Activated T-cell treated with anti-CD3 and anti-CD28 coated beads, Interleukin-2, amount 50 U/mL, for 48 hours (primary cell): Measurements from ENCODE around the gene PDE1A.
"Not testable (repeated sequence)": the region's sequence is repeated elsewhere in the genome, so short reads cannot be mapped to it uniquely, and the experiment has no call there.

ENCODE experiments used
- DNase-seq, 2 experiments: peaks; one replicate each; pipeline ENCODE4 v3.0.0-alpha.2; 2020

PDE1A gene

GRCh38 chr2:182404975-182405561 is 21.8 kb downstream of the PDE1A start:
- DNase-seq = no peak

- DNase-seq = no peak
These were observed 22.7 kb downstream of the PDE1A start for GRCh38 chr2:182404092-182404491.

GRCh38 chr2:182393270-182393760 is 33.5 kb downstream of the PDE1A start:
- no peak for DNase-seq

- no peak for DNase-seq
These were observed 35.4 kb downstream of the PDE1A start for GRCh38 chr2:182391443-182391842.

- DNase-seq = not testable (repeated sequence)
These were observed 40.5 kb downstream of the PDE1A start for GRCh38 chr2:182386267-182386880.

- DNase-seq = no peak
These were observed 42.0 kb downstream of the PDE1A start for GRCh38 chr2:182384860-182385259.

- no peak for DNase-seq
These were observed 45.6 kb downstream of the PDE1A start for GRCh38 chr2:182381225-182381624.

GRCh38 chr2:182379241-182379640 is 47.6 kb downstream of the PDE1A start:
- no peak for DNase-seq

- no peak for DNase-seq
These were observed 48.1 kb downstream of the PDE1A start for GRCh38 chr2:182378759-182379158.

- DNase-seq = no peak
These were observed 49.4 kb downstream of the PDE1A start for GRCh38 chr2:182377467-182377866.

GRCh38 chr2:182375862-182376261 is 51.0 kb downstream of the PDE1A start:
- no peak for DNase-seq

- DNase-seq = no peak
These were observed 54.2 kb downstream of the PDE1A start for GRCh38 chr2:182372661-182373060.

- no peak for DNase-seq
These were observed 57.8 kb downstream of the PDE1A start for GRCh38 chr2:182368996-182369395.

- DNase-seq = no peak
These were observed 58.4 kb downstream of the PDE1A start for GRCh38 chr2:182368446-182368845.

GRCh38 chr2:182367401-182367800 is 59.4 kb downstream of the PDE1A start:
- DNase-seq = no peak

GRCh38 chr2:182366628-182367027 is 60.2 kb downstream of the PDE1A start:
- DNase-seq = no peak

GRCh38 chr2:182365855-182366254 is 61.0 kb downstream of the PDE1A start:
- DNase-seq = no peak

- DNase-seq = no peak
These were observed 65.4 kb downstream of the PDE1A start for GRCh38 chr2:182361477-182361876.

GRCh38 chr2:182360663-182361260 is 66.1 kb downstream of the PDE1A start:
- no peak for DNase-seq

- DNase-seq = no peak
These were observed 66.7 kb downstream of the PDE1A start for GRCh38 chr2:182359990-182360662.

- no peak for DNase-seq
These were observed 67.5 kb downstream of the PDE1A start for GRCh38 chr2:182359027-182359989.

GRCh38 chr2:182358601-182359000 is 68.2 kb downstream of the PDE1A start:
- no peak for DNase-seq

GRCh38 chr2:182355815-182356214 is 71.0 kb downstream of the PDE1A start:
- DNase-seq = no peak
